HG03575 (cell line): ENCODE measurements around the gene GPR153.

ENCODE experiments used
- ATAC-seq: cut with Tn5 transposase; IDR thresholded peaks from one replicate; pipeline ENCODE4 v1.9.1; 2021; ENCODE audit not compliant: unreplicated experiment, insufficient number of reproducible peaks, low FRiP score; ENCODE audit errors: extremely low read depth

Gene GPR153

DNA sequence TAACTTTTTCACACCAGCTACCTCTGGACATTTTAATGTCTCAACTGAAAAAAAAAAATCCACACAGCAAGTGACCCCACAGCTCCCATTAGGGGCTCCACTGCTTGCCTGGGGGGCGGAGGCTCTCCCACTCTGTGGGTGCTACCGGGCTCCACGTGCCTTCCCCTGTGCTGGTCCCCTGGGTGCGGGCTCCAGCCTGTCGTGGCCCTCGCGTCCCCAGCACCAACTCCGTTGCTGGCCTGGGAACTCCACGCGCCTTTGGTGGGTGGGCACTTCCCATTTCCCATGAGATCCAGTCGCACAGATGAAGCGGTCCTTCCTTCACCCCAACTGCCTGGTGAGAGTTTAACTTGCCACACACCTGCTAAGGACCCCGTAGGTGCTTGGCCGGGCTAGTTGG, 27.1 kb upstream of the GPR153 start:
- no peak for ATAC-seq

DNA sequence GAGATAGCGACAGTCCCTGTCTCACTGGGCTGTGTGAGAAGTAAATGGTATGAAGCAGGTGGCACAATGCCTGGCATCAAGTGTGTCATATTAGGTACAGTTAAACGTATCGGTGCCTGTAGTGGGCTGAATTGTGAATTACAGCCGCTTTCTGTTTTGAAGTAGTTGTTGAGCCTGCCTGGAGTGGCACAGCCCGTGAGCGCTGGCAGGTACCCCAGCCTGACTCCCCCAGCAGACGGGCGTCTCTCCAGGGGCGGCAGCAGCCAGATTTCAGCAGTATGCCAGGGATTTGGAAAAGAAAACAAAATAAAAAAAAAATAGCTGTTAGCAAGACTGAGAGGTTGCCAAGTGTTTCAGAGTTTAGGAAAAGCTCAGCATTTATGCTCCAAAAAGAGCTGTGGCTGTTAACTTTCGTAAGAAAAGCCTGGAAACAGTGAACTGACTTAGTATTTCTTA, 26.6 kb upstream of the GPR153 start:
- ATAC-seq: no peak

DNA sequence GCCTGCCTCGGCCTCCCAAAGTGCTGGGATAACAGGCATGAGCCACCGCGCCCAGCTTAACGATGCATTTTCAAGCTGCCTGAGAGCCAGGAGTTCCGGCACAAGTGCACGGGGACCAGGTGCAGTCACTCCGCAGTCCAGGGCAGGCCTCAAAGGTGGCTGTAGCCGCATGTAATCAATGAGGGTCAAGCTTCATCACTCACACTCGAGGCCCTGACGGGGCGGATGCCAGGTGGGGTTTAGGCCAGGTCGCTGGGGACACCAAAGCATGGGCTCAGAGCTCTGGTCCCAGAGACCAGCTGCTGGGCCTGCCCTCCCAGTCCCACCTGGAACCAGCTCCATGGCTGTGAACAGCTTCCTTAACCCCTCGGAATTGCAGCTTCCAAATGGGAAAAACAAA, 26.1 kb upstream of the GPR153 start:
- no peak for ATAC-seq

DNA sequence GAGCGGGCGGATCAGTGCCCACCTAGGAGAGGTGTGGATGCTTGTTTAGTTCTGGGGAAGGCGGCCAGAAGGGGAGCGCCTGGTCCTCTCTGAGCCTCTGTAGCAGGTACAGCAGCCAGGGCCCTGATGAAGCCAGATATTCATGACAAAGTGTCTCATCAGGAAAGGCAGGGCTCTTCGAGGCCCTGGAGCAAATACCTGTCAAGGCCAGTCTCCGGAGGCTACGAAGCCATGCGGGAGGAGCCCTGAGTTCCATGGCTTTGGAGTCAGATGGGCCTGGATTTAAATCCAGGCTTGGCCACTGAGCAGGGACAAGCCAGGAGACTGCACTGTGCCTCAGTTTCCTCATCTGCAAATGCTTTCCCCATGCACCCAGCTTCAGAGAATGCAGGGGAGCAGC, 25.4 kb upstream of the GPR153 start:
- no peak for ATAC-seq

DNA sequence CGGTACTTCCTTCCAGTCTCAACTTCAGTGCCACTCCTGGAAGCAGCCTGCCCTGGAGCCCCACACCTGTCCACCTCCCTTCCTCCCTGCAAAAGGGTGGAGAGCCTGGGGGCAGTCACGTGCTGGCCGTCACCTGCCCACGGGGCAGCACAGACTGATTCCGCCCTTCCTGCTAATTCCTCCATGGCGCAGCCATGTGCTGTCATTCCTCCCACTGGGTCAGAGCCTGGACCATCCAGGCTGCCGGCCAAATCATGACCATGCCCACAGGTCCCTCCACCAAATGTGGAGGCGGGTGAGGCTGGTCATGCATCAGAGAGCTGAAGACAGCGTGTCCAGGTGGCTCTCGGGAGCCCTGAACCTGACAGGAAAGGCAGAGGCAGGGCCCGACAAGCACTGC, 24.4 kb upstream of the GPR153 start:
- no peak for ATAC-seq

DNA sequence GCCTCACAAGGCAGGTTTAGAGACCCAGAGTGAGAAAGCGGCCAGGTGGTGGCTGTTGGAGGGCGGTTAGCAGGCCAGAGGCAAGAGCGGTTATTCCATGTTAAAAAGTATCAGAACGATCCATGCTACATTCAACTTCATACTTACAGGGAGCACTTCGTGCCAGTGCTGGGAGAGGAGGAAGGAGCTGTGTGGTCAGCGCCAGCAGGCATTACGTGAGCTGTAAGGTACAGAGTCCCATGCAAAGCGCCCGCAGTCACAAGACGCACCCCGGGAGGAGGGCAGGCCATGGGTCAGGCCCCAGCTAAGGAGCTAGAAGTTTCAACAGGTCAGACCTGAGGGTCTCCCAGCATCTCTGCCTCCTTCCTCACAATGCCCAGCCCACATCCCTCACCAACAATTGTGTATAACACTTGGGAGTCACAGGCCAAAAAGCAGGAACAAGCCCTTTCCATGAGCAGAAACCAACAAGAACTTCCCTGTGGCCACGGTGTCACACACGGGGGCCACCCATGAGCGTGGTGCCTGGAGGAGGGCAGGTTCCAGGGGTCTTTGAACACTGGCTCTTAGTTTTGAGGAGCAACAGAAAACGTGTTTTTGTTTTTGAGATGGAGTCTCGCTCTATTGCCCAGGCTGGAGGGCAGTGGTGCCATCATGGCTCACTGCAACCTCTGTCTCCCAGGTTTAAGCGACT, 21.8 kb upstream of the GPR153 start:
- ATAC-seq: no peak

DNA sequence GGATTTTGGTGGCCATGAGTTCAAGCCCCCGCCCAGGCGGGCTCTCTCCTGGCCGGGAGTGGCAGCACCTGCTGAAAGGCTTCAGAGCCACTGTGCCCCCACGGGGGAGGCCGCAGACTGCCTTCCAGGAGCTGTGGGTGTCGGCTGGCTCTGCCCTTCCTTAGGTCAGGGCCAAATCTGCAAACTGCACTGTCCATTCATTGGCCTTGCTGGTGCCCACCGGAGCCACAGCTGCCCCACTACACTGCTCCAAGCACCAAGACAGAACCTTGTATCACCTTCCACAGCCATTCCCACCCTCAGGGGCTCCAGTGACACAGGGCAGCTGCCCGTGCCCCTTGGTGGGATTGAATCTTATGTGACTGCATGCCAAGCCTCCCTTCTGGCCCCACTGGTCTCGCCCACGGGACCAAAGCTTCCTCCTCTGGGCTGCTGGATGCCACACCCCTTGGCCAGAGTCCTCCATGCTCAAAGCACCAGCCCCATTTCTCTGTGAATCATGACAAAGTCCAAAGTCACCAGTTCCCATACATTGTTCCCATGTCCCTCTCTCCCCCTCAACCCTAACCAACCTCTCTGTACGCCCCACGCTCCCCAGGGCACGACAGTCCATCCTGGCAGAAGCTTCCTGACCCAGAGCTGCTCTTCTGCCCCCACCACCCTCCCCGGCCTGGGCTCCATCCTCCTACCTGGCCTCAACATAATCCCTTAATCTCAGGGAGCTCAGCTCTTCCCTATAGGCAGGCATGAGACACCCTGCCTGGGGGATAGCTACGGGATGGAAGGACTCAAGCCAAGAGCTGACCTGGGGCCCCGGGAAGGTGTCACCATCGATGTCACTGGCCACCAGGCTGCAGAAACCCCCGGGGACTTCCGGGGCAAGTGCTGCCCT, 20.9 kb upstream of the GPR153 start:
- ATAC-seq: no peak

DNA sequence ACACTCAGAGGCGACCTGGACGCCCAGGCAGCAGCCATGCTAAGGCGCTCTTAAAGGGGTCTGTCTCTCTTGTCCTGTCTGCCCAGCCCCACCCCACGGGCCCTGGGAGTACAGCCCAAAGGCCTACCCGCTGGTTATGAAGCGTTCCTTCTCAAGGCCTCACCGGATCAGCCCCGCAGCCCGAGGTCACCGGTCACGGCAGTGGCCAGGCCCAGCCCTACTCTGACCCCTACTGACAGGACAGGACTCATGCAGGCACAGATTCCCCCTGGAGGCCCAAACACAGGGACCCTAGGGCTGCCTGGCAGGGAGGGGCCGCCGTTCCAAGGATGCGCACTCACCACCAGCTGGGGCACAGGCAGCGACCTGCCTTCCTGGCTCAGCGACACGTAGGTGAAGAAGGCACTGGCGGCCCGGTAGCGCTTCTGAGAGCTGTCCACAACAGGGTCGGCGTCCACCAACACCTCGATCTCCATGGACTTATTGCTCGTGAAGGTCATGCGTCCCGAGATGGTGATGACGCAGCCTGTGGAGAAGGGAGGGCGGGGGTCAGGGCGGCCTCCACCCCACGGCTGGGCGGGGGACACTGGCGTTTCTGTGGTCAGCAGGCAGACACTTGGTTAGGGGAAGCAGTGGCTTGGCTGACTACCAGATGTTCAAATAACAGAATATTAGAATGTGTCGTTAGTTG, 20.0 kb upstream of the GPR153 start:
- no peak for ATAC-seq

DNA sequence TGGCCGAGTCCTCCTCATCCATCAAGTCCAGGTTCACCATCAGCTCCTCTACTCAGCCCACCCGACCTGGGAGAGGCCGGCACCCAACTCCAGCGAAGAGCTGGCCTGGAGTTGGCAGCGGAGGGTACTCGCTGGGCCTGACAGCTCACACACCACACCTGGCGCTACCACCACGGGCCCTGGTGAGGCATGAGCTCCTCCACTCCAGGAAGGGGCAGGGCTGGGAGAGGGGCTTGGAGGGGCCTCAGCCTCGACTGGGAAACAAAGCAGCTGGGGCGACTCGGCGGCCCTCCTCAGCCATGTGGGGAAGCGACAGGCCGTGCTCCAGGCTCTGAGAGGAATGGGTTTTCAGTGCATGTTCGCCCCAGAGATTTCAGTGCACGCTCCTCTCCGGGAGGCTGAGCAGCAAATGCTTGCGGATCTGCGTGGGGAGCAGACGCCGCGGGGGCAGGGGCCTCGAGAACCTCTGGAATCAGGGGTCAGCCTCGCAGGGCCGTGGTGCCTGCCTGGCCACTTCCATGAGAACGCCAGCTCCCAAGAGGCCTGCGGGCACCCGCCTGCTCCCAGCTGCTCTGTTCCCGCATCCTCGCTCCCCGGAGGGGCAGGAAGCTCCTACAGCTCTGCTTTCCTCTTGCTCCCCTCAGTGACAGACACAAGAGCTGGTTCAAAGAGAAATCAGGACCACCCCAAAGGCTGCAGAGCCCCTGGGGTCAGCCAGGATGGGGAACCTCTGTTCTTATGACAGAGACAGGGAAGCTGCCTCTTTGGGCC, 18.9 kb upstream of the GPR153 start:
- ATAC-seq: no peak

DNA sequence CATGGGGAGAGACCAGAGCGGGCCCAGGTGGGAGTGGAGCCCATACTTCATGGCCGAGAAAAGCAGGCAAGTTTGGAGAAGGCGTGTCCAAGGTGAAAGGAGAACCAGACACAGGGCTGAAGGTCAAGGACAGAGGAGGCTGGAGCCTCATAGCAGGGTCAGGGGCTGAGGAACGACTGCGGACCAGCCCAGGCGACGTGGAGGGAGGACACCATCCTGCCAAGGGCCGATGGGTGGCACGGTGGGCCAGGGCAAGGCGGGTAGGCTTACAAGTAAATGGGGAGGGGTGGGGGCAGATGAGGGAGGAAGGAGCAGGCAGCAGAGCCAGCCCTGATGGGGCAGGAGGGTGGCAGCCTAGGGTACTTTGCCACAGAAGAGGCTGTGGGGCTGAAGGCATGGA, 18.2 kb upstream of the GPR153 start:
- ATAC-seq: no peak

DNA sequence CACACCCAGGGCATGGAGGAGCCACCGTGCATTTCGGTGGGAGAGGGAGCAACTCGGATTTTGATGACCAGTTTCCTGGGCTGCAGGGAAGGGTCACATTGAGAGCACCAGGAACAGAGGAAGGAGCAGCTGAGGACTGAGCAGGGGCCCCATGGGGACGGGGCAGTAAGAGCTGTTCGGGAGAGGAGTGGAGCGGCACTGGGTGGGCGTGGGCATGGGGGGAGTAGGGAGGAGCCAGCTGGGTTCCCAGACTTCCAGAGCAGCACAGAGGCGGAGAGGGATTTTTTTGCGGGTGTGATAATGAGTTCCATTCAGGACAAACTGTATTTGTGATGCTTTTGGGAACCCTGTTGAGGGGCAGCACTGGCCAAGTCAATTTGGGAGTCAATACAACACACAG, 17.4 kb upstream of the GPR153 start:
- ATAC-seq: no peak

DNA sequence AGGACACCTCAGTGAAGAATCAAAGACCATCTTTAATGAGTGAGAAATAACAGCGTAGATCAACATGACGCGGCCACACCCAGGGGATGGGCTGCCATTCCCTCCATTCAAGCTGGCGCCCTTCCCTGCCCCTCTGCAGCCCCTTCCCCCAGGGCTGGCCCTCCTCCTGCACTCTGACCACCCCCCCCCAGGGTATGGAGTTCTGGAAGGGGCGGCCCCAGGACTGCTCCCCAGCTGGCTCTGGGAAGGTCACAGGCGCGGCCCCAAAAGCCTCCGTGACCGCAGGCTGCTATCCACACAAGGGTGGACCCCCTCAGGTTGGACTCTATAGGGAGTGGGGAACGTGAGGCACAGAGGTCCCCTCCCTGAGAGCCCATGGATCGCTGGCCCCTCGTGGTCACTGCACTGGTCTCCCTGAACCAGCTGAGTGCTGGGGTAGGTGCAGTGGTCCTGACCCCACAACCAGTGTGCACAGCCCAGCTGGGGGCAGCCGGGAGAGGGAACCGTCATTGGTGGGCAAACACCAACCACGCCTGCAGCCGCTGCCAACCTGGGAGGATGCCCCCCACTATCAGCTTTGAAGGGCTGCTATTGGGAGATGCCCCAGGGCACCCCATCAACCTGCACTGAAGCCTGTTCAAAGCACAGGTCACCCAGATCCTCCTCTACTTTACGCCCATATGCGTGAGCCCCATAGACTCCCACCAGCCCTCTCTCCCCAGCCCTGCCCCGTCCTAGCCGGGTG, 16.1 kb upstream of the GPR153 start:
- no peak for ATAC-seq

DNA sequence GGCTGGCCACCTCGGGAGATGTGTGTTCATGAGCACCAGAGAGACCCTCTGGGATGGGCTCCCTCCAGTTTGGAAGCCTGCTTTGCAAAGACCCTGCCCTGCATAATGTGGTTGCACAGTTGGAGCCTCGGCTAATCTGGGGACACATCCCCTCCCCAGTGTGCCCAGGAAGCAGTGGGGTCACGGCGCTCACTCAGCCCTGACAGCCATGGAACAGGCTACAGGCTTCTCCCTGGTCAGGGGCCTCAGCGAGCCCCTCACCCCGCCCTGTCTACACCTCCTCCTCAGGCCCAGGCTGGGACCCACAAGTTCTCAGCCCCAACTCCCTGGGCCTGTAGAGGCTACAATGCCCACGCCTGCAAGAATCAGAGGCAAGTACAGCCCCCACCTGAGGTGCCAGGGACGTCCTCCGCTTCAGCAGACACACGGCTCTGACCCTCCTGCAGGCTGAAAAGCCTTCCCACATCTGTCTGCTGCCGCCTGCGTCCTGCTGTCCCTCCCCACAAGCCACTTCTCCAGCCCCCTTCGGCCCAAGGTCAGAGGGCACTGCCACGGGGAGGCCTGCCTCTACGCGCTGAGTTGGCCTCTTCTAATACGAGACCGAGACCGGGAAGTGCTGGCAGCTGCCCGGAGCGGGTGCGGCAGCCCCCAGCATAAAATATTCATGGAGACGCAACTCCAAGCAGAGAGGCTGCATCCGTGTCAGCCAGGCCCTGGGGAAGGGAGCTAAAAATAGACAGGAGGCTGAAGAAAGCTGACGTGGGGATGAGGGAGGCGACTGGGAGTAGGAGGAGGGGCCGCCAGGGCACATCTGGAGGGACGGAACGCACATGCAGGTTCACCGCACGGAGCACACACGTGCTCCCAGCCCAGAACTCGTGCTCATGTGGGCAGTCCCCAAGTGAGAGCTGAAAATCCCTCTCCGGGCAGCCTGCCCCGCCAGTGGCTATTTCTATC, 15.2 kb upstream of the GPR153 start:
- ATAC-seq: no peak

DNA sequence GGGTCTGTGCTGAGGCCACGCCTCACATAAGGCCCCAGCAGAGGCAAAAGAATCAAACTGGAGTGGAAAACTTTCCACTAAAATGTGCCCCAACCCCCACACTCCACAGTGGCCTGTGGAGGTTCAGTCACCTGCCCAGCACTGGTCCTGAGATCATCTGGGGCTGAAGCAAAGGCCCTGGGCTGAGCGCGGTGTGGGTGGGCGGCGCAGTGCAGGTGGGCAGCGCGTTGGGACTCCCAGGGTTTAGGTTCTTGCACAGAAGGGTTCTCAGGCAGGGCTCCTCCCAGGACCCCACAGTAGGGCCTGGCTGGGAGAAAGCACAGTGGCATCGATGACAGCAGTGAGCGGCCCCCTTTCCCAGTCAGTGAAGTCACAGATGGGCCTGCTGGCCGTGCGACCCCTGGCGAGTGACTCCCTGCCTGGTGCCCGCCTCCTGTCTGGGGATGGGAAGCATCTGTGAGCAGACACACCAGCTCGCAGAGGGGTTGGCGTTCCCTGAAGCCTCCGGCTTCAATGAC, 13.8 kb upstream of the GPR153 start:
- no peak for ATAC-seq

DNA sequence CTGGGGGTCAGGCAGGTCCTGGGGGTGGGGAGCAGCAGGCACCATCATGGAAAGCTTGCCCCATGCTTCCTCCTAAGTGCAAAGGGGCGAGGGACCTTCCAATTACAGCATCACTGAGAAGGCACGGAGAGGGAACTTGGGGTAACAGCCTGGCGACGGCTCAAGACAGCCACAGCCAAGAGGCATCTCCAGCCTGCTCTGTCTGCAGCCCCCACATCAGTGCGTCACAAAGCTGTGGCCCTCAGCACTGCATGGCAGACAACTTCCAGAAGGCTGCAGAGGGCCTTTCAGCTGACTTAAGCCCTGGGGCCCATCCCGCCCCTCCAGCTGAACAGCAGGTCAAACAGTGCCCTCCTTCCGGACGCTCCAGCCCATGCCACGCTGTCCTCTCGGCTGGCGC, 13.2 kb upstream of the GPR153 start:
- no peak for ATAC-seq

DNA sequence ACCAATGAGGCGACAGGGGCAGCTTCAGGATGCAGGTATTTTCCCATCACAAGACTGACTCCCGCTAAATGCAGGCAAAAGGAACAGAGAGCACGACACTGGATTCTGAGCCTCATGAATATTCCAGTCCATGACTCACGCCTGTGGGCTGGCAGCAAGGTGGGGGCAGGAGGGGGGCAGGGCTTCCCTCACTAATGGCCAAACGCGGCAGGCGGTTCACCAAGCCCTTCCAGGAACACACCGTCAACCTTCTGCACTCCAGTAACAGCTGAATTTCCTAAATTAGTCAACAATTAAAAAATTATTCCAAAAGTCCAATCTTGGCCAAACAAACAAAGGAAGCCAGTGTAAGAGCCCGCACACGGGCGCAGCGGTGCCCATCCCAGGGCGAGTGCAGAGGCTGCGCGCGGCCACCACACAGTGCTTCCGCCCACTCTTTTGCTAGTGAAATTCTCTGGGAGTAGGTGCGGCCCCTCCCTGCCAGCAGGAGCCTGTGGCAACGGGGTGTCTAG, 12.5 kb upstream of the GPR153 start:
- no peak for ATAC-seq

DNA sequence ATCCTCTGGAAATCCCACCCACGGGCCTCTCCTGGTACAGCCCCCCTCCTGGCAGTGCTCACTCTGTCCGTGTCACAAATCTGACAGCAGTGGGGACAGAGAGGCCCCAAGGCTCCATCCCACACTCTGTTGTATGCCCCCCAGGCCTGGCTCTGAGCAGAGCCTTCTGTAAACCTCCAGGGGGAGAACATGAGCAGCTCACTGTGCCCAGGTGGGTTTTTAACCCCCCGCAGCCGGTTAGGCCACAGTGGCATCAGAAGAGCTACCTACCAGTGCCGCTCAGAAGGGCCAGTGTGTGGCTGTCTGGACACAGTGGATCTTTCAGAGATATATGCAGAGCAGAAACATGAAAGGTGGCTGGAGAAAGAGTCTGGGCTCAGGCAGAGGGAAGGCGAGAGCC, 12.0 kb upstream of the GPR153 start:
- no peak for ATAC-seq
